GM18907 (cell line): ENCODE results near the gene ERC1.

Experiments
- ATAC-seq: cut with Tn5 transposase; IDR thresholded peaks from one replicate; pipeline ENCODE4 v1.9.1; 2021; ENCODE audit warnings: mild to moderate bottlenecking, moderate library complexity; ENCODE audit not compliant: unreplicated experiment

Gene ERC1

DNA sequence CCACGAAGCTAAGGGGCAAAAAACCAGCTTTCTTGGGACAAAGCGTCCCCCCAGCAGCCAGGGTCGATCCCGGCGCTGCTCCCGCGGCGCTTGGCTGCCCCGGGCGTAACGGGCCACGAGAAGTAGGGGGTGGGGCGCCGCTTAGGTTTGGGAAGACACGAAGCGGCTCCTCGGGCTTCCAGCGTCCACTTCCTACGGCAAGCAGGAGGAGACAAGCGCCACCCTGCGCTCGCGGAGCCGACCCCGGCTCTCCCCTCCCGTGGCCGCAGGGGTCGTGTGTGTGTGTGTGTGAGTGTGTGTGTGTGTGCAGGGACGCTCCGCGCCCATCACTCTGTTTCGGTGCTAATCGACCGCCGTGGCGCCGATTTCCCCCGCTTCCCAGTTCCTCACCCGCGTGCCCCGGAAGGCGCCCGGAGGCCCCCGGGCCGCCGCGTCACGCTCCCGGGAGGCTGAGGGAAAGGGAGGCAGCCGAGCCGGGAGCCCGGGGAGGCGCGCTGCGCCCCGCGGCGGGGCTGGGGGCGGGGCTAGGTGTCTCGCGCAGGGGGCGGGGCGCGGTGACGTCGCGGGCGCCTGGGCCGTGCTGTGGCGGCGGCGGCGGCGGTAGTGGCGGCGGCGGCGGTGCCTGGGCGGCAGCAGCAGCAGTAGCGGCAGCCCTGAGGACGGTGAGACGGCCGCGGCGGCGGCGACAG, at the start of gene ERC1:
TSS of gene ERC1 (plus strand) at position 563 of the 689 bp plus-strand sequence. CDS start 36,681 bp downstream, outside the sequence.
- ATAC-seq, result peak; percentile 88

DNA sequence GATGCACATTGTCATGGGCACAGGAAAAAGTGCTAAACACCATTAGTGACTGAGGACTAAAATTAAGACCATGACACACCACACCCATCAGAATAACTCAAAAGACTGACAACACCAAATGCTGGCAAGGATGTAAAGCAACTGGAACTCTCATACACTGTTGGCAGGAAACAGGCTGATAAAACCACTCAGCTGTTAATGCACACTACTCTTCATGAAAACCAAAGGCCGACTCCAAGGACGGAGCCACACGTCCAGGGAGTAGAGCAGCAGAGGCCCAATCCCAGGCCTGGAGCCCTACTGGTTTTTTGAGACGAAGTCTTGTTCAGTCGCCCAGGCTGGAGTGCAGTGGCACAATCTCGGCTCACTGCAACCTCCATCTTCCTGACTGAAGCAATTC, 48.0 kb upstream of the ERC1 start:
- no peak for ATAC-seq

- ATAC-seq, result no peak
Observed at GRCh38 chr12:944211-944610, 46.8 kb upstream of the ERC1 start.

GRCh38 chr12:946212-946611, 44.8 kb upstream of the ERC1 start:
- ATAC-seq, result no peak

DNA sequence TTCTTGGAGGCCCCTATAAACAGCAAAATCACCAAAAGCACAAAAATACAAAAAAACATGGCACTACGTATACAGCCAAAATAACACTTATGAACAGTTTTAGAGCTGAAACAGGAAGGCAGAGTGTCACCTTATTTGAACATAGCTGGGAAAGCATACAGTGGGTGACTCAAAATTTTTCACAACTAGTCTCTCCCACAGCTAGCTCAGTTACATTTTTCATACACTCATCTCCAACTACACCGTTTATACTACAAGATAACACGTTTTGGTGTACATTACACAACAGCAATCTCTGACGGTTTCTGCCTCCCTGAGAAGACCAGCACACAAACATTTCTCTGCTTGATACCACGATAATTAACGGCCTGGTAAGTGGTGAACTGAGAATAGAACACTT, 44.4 kb upstream of the ERC1 start:
- no peak for ATAC-seq

DNA sequence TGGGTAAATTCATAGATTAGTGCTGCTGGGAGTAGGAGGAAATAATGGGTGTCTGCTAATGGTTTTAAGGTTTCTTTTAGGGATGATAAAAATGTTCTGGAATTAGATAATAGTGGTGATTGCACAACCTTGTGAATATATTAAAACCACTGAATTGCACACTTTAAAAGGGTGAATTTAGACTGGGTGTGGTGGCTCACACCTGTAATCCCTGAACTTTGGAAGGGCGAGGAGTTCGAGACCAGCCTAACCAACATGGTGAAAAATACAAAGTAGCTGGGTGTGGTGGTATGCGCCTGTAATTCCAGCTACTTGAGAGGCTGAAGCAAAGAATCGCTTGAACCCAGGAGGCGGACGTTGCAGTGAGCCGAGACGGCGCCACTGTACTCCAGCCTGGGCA, 42.8 kb upstream of the ERC1 start:
- ATAC-seq, result no peak

- peak; percentile 87 for ATAC-seq
Observed at GRCh38 chr12:949453-950191, 41.4 kb upstream of the ERC1 start, which contains the start of gene RAD52. RAD52 (minus strand) TSS chr12:949694; CDS start chr12:933058, 16,636 bp downstream.

- ATAC-seq, result no peak
Observed at GRCh38 chr12:951176-951575, 39.8 kb upstream of the ERC1 start.

GRCh38 chr12:953776-954175, 37.2 kb upstream of the ERC1 start:
- no peak for ATAC-seq

- ATAC-seq, result no peak
Observed at GRCh38 chr12:954741-955140, 36.3 kb upstream of the ERC1 start.

- ATAC-seq, result no peak
Observed at GRCh38 chr12:955939-956338, 35.1 kb upstream of the ERC1 start.

- peak; percentile 74 for ATAC-seq
Observed at GRCh38 chr12:958588-959123, 32.4 kb upstream of the ERC1 start.

DNA sequence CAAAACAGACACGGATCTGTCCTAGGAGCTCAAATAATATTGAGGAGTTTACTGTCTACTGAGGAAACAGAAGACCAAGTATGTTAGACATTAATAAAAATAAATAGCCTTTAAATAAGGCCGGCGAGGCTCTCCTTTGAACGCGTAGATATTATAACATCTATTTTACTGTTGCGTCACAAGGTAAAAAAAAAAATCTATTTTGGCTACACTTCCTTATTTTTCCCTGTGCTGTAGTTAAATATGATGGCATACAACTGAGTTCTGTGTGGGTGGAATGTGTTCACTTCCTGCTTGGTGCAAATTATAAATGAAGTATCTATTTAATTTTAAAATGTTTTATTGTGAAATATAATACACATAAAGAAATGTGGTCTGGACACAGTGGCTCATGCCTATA, 24.3 kb upstream of the ERC1 start:
- no peak for ATAC-seq

DNA sequence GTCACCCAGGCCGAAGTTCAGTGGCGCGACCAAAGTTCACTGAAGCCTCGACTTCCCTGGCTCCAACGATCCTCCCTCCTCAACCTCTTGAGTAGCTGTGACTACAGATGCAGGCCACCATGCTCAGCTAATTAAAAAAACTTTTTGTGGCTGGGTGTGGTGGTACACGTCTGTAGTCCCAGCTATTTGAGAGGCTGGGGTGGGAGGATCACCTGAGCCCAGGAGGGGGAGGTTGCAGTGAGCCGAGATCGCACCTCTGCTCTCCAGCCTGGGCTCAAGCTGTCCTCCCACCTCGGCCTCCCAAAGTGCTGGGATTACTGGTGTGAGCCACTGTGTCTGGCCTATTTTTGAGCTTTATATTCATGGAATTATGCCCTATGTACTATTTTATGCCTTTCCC, 23.4 kb upstream of the ERC1 start:
- ATAC-seq, result no peak

DNA sequence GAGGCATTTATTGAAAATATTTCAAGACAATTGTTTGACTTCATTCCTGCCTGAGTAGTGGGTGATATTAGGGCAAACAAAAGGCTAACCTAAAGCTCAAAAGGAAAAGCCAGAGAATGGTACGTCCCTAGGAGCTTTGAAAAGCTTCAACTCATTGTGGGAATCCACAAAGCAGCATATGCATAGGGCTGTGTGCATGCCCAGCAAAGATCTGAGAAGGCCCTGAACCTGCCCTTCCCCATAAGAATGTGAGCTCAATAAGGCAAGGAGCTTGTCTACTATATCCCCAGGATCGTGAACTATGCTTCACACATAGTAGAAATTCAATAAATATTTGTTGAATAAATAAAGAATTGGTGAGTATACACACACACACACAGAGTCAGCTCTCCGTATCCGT, 22.5 kb upstream of the ERC1 start:
- no peak for ATAC-seq

- no peak for ATAC-seq
Observed at GRCh38 chr12:969821-970220, 21.2 kb upstream of the ERC1 start.

DNA sequence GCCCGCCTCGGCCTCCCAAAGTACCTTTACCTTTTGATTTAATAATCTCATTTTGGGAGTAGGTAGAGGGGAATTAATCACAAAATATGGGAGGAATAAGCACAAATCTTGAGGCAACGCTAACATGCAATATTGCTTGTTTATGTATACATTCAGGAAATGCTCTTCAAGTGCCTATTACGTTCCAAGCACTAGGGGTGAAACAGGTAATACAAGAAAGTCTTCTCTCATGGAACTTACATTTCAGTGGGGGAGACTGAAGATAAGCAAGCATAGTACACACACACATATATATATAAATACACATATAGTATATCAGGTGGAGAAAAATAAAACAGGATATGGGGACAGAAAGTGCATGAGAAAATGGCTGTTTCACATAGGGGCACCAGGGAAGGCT, 19.0 kb upstream of the ERC1 start:
- ATAC-seq, result no peak

DNA sequence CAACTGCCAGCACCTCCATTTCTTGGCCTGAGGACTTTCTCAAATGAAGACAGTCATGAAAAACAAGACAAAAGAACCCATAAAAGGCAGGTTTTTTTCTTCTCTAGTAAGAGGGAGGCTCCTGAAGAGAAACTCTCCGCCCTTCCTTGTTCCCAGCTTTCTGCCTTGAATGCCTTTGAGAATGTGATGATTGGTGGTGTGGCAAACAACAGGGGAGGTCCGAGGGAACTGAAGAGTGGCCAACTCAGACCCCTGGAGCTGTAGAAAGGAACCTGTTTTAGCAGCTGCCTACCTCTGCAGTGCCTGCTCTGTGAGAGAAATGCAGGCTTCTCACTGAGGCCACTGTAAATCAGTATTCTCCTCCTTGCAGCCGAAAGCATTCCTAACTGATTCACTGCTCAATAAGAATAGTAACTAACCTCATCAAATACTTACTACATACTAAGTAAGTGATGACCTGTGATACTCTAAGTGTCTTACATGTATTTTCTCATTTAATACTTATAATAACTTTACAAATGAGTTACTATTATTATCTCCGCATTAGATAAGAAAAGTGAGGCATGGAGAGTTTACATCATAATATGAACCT, 16.7 kb upstream of the ERC1 start:
- no peak for ATAC-seq

DNA sequence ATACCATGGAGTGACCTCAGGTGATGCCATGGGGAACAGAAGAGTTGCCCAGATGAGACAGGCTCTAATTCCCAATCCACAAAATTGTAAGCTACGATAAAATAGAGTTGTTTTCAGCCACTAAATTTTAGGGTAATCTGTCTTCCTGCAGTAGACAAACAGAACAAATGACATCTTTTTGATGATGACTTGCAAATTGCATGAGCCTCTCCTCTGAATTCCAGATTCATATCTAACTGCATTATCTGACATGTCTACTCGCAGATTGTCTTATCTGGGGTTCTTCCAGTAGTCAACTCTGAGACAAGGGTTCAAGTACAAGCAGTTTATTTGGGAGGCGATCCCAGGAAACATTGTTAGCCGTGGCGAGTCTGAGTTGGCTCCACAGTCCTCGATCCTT, 14.4 kb upstream of the ERC1 start:
- ATAC-seq, result no peak

DNA sequence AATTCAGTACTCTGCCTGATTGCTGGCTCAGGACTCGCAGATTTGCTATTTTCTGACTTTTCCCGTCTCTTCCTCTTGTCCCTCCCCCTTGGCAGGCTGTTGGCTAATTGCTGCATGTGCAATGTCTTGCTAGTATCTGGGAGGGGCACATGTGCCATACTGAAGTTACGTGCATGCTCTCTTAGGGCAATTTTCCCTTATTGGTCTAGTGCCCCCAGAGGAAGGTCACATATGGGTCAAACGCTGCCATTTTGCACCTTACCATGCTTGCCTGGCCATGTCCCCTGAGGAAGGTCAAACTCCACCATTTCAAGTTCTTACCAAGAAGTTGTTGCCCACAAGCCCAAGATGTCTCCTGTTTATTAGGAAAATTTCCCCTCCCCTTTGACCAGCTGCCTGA, 13.9 kb upstream of the ERC1 start:
- no peak for ATAC-seq

- ATAC-seq, result no peak
Observed at GRCh38 chr12:979349-979748, 11.7 kb upstream of the ERC1 start.
